HG03378 (cell line): ENCODE results near the gene DUSP16.
A peak's percentile ranks its signal among the peaks of the same experiment; 100 is the strongest.
"Not testable (repeated sequence)": the region's sequence is repeated elsewhere in the genome, so short reads cannot be mapped to it uniquely, and the experiment has no call there.

Experiments
- ATAC-seq: cut with Tn5 transposase; IDR thresholded peaks from one replicate; pipeline ENCODE4 v1.9.1; 2021; ENCODE audit warnings: mild to moderate bottlenecking, moderate library complexity; ENCODE audit not compliant: unreplicated experiment

Gene DUSP16

GRCh38 chr12:12562585-12563261 is at the start of gene DUSP16:
TSS of gene DUSP16 (minus strand) at chr12:12562863. CDS start at chr12:12521098, 41,765 bp downstream.
- peak; percentile 64 for ATAC-seq

GRCh38 chr12:12612358-12612757 is 49.7 kb upstream of the DUSP16 start:
- no peak for ATAC-seq

- peak; percentile 75 for ATAC-seq
These were observed 49.0 kb upstream of the DUSP16 start, which contains the start of gene CREBL2 for GRCh38 chr12:12611512-12612306. TSS of gene CREBL2 (plus strand) at chr12:12611876. CDS start at chr12:12612173, 297 bp downstream.

GRCh38 chr12:12610711-12611110 is 48.0 kb upstream of the DUSP16 start:
- no peak for ATAC-seq

GRCh38 chr12:12609692-12610091 is 47.0 kb upstream of the DUSP16 start:
- ATAC-seq, result no peak

- no peak for ATAC-seq
These were observed 45.9 kb upstream of the DUSP16 start for GRCh38 chr12:12608557-12608957.

- ATAC-seq, result peak; percentile 38
These were observed 44.3 kb upstream of the DUSP16 start for GRCh38 chr12:12606781-12607589.

GRCh38 chr12:12604740-12605139 is 42.1 kb upstream of the DUSP16 start:
- ATAC-seq, result no peak

GRCh38 chr12:12600659-12601058 is 38.0 kb upstream of the DUSP16 start:
- ATAC-seq, result no peak

- no peak for ATAC-seq
These were observed 37.3 kb upstream of the DUSP16 start for GRCh38 chr12:12599750-12600643.

- ATAC-seq, result no peak
These were observed 36.2 kb upstream of the DUSP16 start for GRCh38 chr12:12598864-12599263.

- ATAC-seq, result not testable (repeated sequence)
These were observed 33.9 kb upstream of the DUSP16 start for GRCh38 chr12:12596598-12596997.

GRCh38 chr12:12595929-12596328 is 33.3 kb upstream of the DUSP16 start:
- not testable (repeated sequence) for ATAC-seq

GRCh38 chr12:12592930-12593329 is 30.3 kb upstream of the DUSP16 start:
- ATAC-seq, result no peak

GRCh38 chr12:12590961-12591360 is 28.3 kb upstream of the DUSP16 start:
- ATAC-seq, result no peak

- not testable (repeated sequence) for ATAC-seq
These were observed 25.8 kb upstream of the DUSP16 start for GRCh38 chr12:12588436-12588835.

- ATAC-seq, result no peak
These were observed 25.2 kb upstream of the DUSP16 start for GRCh38 chr12:12587878-12588277.

GRCh38 chr12:12586879-12587675 is 24.4 kb upstream of the DUSP16 start:
- ATAC-seq, result no peak

GRCh38 chr12:12585115-12585863 is 22.6 kb upstream of the DUSP16 start:
- no peak for ATAC-seq
